CD4-positive, alpha-beta memory T cell (primary cell): ENCODE data around the gene CLCN2. TPM values are rescaled to one million over a fixed set of nuclear protein-coding genes. Genes with fewer than 3 reads are reported as not detected.

Experiments
- CTCF ChIA-PET: fragments of 350-600 bp; sonication (Branson Sonifier 250); formaldehyde crosslinking; loops from one replicate; lab custom pipeline; 2021; ENCODE audit warnings: inconsistent platforms; ENCODE audit not compliant: partially characterized antibody; lab: Charles Lee
- POLR2A ChIA-PET: fragments of 350-600 bp; sonication (Branson Sonifier 250); formaldehyde crosslinking; loops from one replicate; lab custom pipeline; 2021; ENCODE audit not compliant: partially characterized antibody; lab: Charles Lee
- DNase-seq, 5 donors: peaks; one replicate each; pipeline versions ENCODE4 v3.0.0 to v3.0.0-alpha.2; 2020 to 2022; ENCODE audit warnings: mixed read lengths in 1 of 5
- H3K27ac ChIP-seq: one replicate; pipeline ENCODE4 v1.7.0; 2013; ENCODE audit warnings: low read depth, low read length
- H3K27me3 ChIP-seq: 2 replicates; pipeline ENCODE4 v1.7.0; 2013; ENCODE audit warnings: mild to moderate bottlenecking, low read length, moderate library complexity; ENCODE audit not compliant: insufficient read depth
- H3K36me3 ChIP-seq: 2 replicates; pipeline ENCODE4 v1.7.0; 2013; ENCODE audit warnings: mild to moderate bottlenecking, low read length, moderate library complexity; ENCODE audit not compliant: insufficient read depth
- H3K4me1 ChIP-seq: 2 replicates; pipeline ENCODE4 v1.7.0; 2013; ENCODE audit warnings: mild to moderate bottlenecking, low read length, moderate library complexity; ENCODE audit not compliant: insufficient read depth
- H3K4me3 ChIP-seq, 2 donors: one replicate each; pipeline ENCODE4 v1.7.0; 2013; ENCODE audit warnings: low read length in 2 of 2, mild to moderate bottlenecking in 1 of 2
- H3K9me3 ChIP-seq, 2 donors: one replicate each; pipeline ENCODE4 v1.7.0; 2013; ENCODE audit warnings: low read length in 2 of 2, control low read depth in 1 of 2; ENCODE audit not compliant: control insufficient read depth in 1 of 2
- H3K27ac Mint-ChIP-seq, 7 donors: one replicate each; pipeline ENCODE4 v1.8.0; 2020 to 2021; ENCODE audit warnings: mixed read lengths in 7 of 7, mild to moderate bottlenecking in 6 of 7, inconsistent platforms in 3 of 7, moderate library complexity in 3 of 7
- H3K27me3 Mint-ChIP-seq, 2 donors: one replicate each; pipeline ENCODE4 v1.8.0; 2020 to 2021; ENCODE audit warnings: mixed read lengths in 2 of 2
- H3K36me3 Mint-ChIP-seq, 2 donors: one replicate each; pipeline ENCODE4 v1.8.0; 2020 to 2021; ENCODE audit warnings: mixed read lengths in 2 of 2, inconsistent platforms in 1 of 2, mild to moderate bottlenecking in 1 of 2
- H3K4me1 Mint-ChIP-seq, 4 donors: one replicate each; pipeline ENCODE4 v1.8.0; 2020 to 2021; ENCODE audit warnings: mixed read lengths in 4 of 4, mild to moderate bottlenecking in 1 of 4
- H3K4me3 Mint-ChIP-seq, 8 donors: one replicate each; pipeline ENCODE4 v1.8.0; 2020 to 2021; ENCODE audit warnings: mixed read lengths in 8 of 8, mild to moderate bottlenecking in 7 of 8, moderate library complexity in 6 of 8, inconsistent platforms in 3 of 8
- H3K9me3 Mint-ChIP-seq, 8 donors: one replicate each; pipeline ENCODE4 v1.8.0; 2020 to 2021; ENCODE audit warnings: mixed read lengths in 8 of 8, mild to moderate bottlenecking in 5 of 8, inconsistent platforms in 3 of 8, moderate library complexity in 1 of 8
- intact Hi-C: fragments of 100-400 bp; cut with micrococcal nuclease; formaldehyde crosslinking; loops from one replicate; pipeline ENCODE4 v1.15.1; 2023
- polyA plus RNA-seq, 2 donors: library from polyadenylated mRNA; unstranded; fragments of 300-500 nt; fragmentation: Illumina TruSeq; gene quantifications; one replicate each; pipeline ENCODE4 v1.2.3, GENCODE V29; 2021
- total RNA-seq, 2 experiments: library from RNA; stranded (reverse); gene quantifications; one replicate each; pipeline ENCODE4 v1.2.3, GENCODE V29; 2021

Gene CLCN2
- total and polyA plus RNA-seq, 4 experiments from 2014 or later, result 0.24 to 5.4 (median 2.1) TPM

- CTCF ChIA-PET, result interaction anchor here (1.0 to 1.5 kb wide), 3 partner anchors 16 to 202 kb away, joined by 3 to 5 read pairs (median 3); no protein-coding TSS in a partner anchor
- Histone ChIP-seq H3K4me1 (peaks cover 20% of the 10 kb centered on the region), H3K27me3 (no peaks in the 10 kb centered on the region), H3K36me3 (peaks cover 13% of the 10 kb centered on the region), H3K9me3 (no peaks in the 10 kb centered on the region), H3K4me3 (no peak overlapping the region), H3K27ac (no peak overlapping the region)
- H3K27me3 Mint-ChIP-seq, result no peaks in the 10 kb centered on the region
- H3K4me3 Mint-ChIP-seq, result peak overlapping the region; percentile 10 to 89 (median 42)
- H3K27ac Mint-ChIP-seq, result peak overlapping the region; percentile 4 to 99 (median 57)
- H3K4me1 Mint-ChIP-seq, result peaks cover 22 to 55% (median 26%) of the 10 kb centered on the region in 4 donors
- intact Hi-C loops, result no loop called here
- no peaks in the 10 kb centered on the region for H3K9me3 Mint-ChIP-seq
- POLR2A ChIA-PET, result interaction anchor here (1.1 to 2.7 kb wide), 4 partner anchors 11 to 25 kb away, joined by 3 to 10 read pairs (median 3); partner anchors contain the start of genes CLCN2 and POLR2H
- DNase-seq, result no peak
- H3K36me3 Mint-ChIP-seq, result peaks cover 16 to 29% of the 10 kb centered on the region in 2 donors
Observed at GRCh38 chr3:184337981-184338380, 23.4 kb downstream of the CLCN2 start.

- ChIA-PET CTCF (interaction anchor here (1.1 kb wide), 1 partner anchor 17 kb away, joined by 3 read pairs; no protein-coding TSS in a partner anchor), POLR2A (interaction anchor here (1.0 to 2.7 kb wide), 6 partner anchors 11 to 38 kb away, joined by 3 to 10 read pairs (median 3); partner anchors contain the start of genes CLCN2, POLR2H and PSMD2)
- Histone ChIP-seq H3K27ac (peak within 1 kb of the TSS; percentile 92), H3K36me3 (peaks cover 16% of the 10 kb centered on the region), H3K4me3 (peak within 1 kb of the TSS; percentile 53 to 69), H3K9me3 (no peaks in the 10 kb centered on the region), H3K27me3 (no peaks in the 10 kb centered on the region), H3K4me1 (peaks cover 20% of the 10 kb centered on the region)
- peaks cover 19 to 32% of the 10 kb centered on the region in 2 donors for H3K36me3 Mint-ChIP-seq
- peak within 1 kb of the TSS; percentile 87 to 92 (median 90) for H3K4me3 Mint-ChIP-seq
- no peak for DNase-seq
- no peaks in the 10 kb centered on the region for H3K9me3 Mint-ChIP-seq
- intact Hi-C loops, result no loop called here
- peaks cover 24 to 55% (median 30%) of the 10 kb centered on the region in 4 donors for H3K4me1 Mint-ChIP-seq
- no peaks in the 10 kb centered on the region for H3K27me3 Mint-ChIP-seq
- peak within 1 kb of the TSS; percentile 90 to 99 (median 94) for H3K27ac Mint-ChIP-seq
Observed at GRCh38 chr3:184337399-184337714, 24.0 kb downstream of the CLCN2 start, which contains the start of gene FAM131A. Gene FAM131A (plus strand): TSS chr3:184337600. CDS start chr3:184337631, 31 bp downstream.

- peak overlapping the region; percentile 90 to 99 (median 94) for H3K27ac Mint-ChIP-seq
- H3K4me1 Mint-ChIP-seq, result peaks cover 24 to 55% (median 30%) of the 10 kb centered on the region in 4 donors
- Histone ChIP-seq H3K36me3 (peaks cover 22% of the 10 kb centered on the region), H3K27ac (peak overlapping the region; percentile 92), H3K4me1 (peaks cover 20% of the 10 kb centered on the region), H3K4me3 (peak overlapping the region; percentile 53 to 69), H3K9me3 (no peaks in the 10 kb centered on the region), H3K27me3 (no peaks in the 10 kb centered on the region)
- POLR2A ChIA-PET, result interaction anchor here (1.0 to 2.7 kb wide), 6 partner anchors 10 to 37 kb away, joined by 3 to 10 read pairs (median 3); partner anchors contain the start of genes CLCN2, POLR2H and PSMD2
- H3K4me3 Mint-ChIP-seq, result peak overlapping the region; percentile 87 to 92 (median 90)
- CTCF ChIA-PET, result interaction anchor here (1.1 kb wide), 1 partner anchor 17 kb away, joined by 3 read pairs; no protein-coding TSS in a partner anchor
- H3K9me3 Mint-ChIP-seq, result no peaks in the 10 kb centered on the region
- no peaks in the 10 kb centered on the region for H3K27me3 Mint-ChIP-seq
- intact Hi-C loops, result no loop called here
- peak in 1 of 5 donors; percentile 27 for DNase-seq
- peaks cover 25 to 38% of the 10 kb centered on the region in 2 donors for H3K36me3 Mint-ChIP-seq
Observed at GRCh38 chr3:184336547-184337398, 24.6 kb downstream of the CLCN2 start.

- Mint-ChIP-seq H3K9me3 (no peaks in the 10 kb centered on the region), H3K4me1 (peaks cover 23 to 47% (median 30%) of the 10 kb centered on the region in 4 donors), H3K27ac (peak overlapping the region; percentile 94 to 99 (median 98)), H3K27me3 (no peaks in the 10 kb centered on the region), H3K4me3 (peak overlapping the region; percentile 87 to 92 (median 90)), H3K36me3 (peaks cover 33 to 45% of the 10 kb centered on the region in 2 donors)
- H3K4me3 ChIP-seq, result peak overlapping the region; percentile 53 to 69
- ChIA-PET POLR2A (interaction anchor here (0.7 to 2.7 kb wide), 4 partner anchors 20 to 36 kb away, joined by 3 to 10 read pairs (median 4); partner anchors contain the start of genes CLCN2, POLR2H and PSMD2), CTCF (no interaction called here)
- no peaks in the 10 kb centered on the region for H3K9me3 ChIP-seq
- peaks cover 20% of the 10 kb centered on the region for H3K4me1 ChIP-seq
- no peaks in the 10 kb centered on the region for H3K27me3 ChIP-seq
- peak overlapping the region; percentile 92 for H3K27ac ChIP-seq
- DNase-seq, result peak; percentile 84 to 89 (median 87)
- peaks cover 30% of the 10 kb centered on the region for H3K36me3 ChIP-seq
- intact Hi-C loops, result loop anchor here (1.0 to 2.0 kb wide), 3 partner anchors 21 to 37 kb away; partner anchors contain the start of gene PSMD2
Observed at GRCh38 chr3:184335661-184336546, 25.5 kb downstream of the CLCN2 start.

- Mint-ChIP-seq H3K9me3 (no peaks in the 10 kb centered on the region), H3K27ac (peak overlapping the region; percentile 94 to 99 (median 98)), H3K4me3 (peak overlapping the region; percentile 83 to 92 (median 87)), H3K4me1 (peaks cover 23 to 42% (median 30%) of the 10 kb centered on the region in 4 donors), H3K36me3 (peaks cover 37 to 49% of the 10 kb centered on the region in 2 donors), H3K27me3 (no peaks in the 10 kb centered on the region)
- H3K4me1 ChIP-seq, result peaks cover 20% of the 10 kb centered on the region
- H3K36me3 ChIP-seq, result peaks cover 31% of the 10 kb centered on the region
- intact Hi-C loops, result loop anchor here (1.0 to 2.0 kb wide), 3 partner anchors 20 to 36 kb away; partner anchors contain the start of gene PSMD2
- CTCF ChIA-PET, result no interaction called here
- H3K27me3 ChIP-seq, result no peaks in the 10 kb centered on the region
- DNase-seq, result no peak
- H3K4me3 ChIP-seq, result peak overlapping the region in 1 of 2 donors; percentile 53
- H3K9me3 ChIP-seq, result no peaks in the 10 kb centered on the region
- POLR2A ChIA-PET, result interaction anchor here (0.7 to 1.9 kb wide), 3 partner anchors 19 to 36 kb away, joined by 3 to 4 read pairs (median 4); partner anchors contain the start of gene PSMD2
- peak overlapping the region; percentile 92 for H3K27ac ChIP-seq
Observed at GRCh38 chr3:184335291-184335660, 26.1 kb downstream of the CLCN2 start.

- H3K36me3 ChIP-seq, result peaks cover 31% of the 10 kb centered on the region
- intact Hi-C loops, result loop anchor here (1.0 to 2.0 kb wide), 3 partner anchors 19 to 36 kb away; partner anchors contain the start of gene PSMD2
- ChIA-PET CTCF (no interaction called here), POLR2A (no interaction called here)
- peaks cover 20% of the 10 kb centered on the region for H3K4me1 ChIP-seq
- no peak overlapping the region for H3K4me3 ChIP-seq
- no peaks in the 10 kb centered on the region for H3K9me3 ChIP-seq
- peak overlapping the region; percentile 92 for H3K27ac ChIP-seq
- Mint-ChIP-seq H3K9me3 (no peaks in the 10 kb centered on the region), H3K4me1 (peaks cover 24 to 45% (median 30%) of the 10 kb centered on the region in 4 donors), H3K27me3 (no peaks in the 10 kb centered on the region), H3K4me3 (peak overlapping the region in 6 of 8 donors; percentile 26 to 83 (median 59)), H3K36me3 (peaks cover 40 to 54% of the 10 kb centered on the region in 2 donors), H3K27ac (peak overlapping the region; percentile 88 to 99 (median 98))
- no peaks in the 10 kb centered on the region for H3K27me3 ChIP-seq
- DNase-seq, result peak; percentile 28 to 83 (median 34)
Observed at GRCh38 chr3:184334470-184335158, 26.8 kb downstream of the CLCN2 start.
